DOHH2 (cell line): Measurements from ENCODE around the gene TMCC1.

Source experiments
- EZH2phosphoT487 ChIP-seq: fragments of 200-600 bp; sonication (generic); IDR thresholded peaks from 2 replicates; pipeline ENCODE4 v1.6.1; 2017; ENCODE audit warnings: borderline replicate concordance, mild to moderate bottlenecking, antibody characterized with exemption, low read length, moderate library complexity, mixed read lengths
- TF ChIP-seq, protein P1 (sequence below): fragments of 200-600 bp; sonication (generic); IDR thresholded peaks from one replicate; pipeline ENCODE4 v1.5.1; 2014; ENCODE audit warnings: antibody characterized with exemption, mild to moderate bottlenecking, low read depth, low read length; ENCODE audit not compliant: poor library complexity, severe bottlenecking

DNA sequence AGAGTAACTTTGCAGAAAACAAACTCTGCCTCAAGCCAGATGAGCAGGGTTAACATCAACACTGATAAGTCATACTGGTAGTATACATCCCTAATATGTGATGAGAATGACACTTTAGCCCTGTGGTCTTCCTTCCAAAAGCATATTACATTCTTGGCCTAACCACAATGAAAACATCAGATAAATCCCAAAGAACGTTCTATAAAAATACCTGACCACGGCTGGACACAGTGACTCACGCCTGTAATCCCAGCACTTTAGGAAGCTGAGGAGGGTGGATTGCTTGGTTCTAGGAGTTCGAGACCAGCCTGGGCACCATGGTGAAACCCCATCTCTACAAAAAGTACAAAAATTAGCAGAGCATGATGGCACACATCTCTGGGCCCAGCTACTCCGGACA lies 4.7 kb downstream of the TMCC1 start:
- TF ChIP-seq, protein P1, sequence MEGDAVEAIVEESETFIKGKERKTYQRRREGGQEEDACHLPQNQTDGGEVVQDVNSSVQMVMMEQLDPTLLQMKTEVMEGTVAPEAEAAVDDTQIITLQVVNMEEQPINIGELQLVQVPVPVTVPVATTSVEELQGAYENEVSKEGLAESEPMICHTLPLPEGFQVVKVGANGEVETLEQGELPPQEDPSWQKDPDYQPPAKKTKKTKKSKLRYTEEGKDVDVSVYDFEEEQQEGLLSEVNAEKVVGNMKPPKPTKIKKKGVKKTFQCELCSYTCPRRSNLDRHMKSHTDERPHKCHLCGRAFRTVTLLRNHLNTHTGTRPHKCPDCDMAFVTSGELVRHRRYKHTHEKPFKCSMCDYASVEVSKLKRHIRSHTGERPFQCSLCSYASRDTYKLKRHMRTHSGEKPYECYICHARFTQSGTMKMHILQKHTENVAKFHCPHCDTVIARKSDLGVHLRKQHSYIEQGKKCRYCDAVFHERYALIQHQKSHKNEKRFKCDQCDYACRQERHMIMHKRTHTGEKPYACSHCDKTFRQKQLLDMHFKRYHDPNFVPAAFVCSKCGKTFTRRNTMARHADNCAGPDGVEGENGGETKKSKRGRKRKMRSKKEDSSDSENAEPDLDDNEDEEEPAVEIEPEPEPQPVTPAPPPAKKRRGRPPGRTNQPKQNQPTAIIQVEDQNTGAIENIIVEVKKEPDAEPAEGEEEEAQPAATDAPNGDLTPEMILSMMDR, result no peak
- TF ChIP-seq EZH2phosphoT487, result no peak
